ENCODE measurements around the gene RNASEH2A. TPM values are rescaled to one million over a fixed set of nuclear protein-coding genes. Genes with fewer than 3 reads are reported as not detected.
A peak's percentile ranks its signal among the peaks of the same experiment; 100 is the strongest.

Gene RNASEH2A
- total and polyA plus RNA-seq, 2 of the 13 experiments (the other 11 are each of a cell fraction or from before 2014, with no cell fraction given): 25.1 to 35.8 TPM

DNA sequence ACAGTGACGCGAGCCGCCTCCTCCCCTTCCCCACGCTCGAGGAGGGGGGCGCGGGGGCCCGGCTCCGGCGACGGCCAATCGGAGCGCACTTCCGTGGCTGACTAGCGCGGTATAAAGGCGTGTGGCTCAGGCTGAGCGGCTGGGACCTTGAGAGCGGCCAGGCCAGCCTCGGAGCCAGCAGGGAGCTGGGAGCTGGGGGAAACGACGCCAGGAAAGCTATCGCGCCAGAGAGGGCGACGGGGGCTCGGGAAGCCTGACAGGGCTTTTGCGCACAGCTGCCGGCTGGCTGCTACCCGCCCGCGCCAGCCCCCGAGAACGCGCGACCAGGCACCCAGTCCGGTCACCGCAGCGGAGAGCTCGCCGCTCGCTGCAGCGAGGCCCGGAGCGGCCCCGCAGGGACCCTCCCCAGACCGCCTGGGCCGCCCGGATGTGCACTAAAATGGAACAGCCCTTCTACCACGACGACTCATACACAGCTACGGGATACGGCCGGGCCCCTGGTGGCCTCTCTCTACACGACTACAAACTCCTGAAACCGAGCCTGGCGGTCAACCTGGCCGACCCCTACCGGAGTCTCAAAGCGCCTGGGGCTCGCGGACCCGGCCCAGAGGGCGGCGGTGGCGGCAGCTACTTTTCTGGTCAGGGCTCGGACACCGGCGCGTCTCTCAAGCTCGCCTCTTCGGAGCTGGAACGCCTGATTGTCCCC lies 14.9 kb upstream of the RNASEH2A start, which contains the start of gene JUNB (continued):
- no peak for TF ChIP-seq SMAD9 (CRISPR knock-in tag; IDR thresholded peaks at IDR 0.05)
- TF ChIP-seq, protein P1, sequence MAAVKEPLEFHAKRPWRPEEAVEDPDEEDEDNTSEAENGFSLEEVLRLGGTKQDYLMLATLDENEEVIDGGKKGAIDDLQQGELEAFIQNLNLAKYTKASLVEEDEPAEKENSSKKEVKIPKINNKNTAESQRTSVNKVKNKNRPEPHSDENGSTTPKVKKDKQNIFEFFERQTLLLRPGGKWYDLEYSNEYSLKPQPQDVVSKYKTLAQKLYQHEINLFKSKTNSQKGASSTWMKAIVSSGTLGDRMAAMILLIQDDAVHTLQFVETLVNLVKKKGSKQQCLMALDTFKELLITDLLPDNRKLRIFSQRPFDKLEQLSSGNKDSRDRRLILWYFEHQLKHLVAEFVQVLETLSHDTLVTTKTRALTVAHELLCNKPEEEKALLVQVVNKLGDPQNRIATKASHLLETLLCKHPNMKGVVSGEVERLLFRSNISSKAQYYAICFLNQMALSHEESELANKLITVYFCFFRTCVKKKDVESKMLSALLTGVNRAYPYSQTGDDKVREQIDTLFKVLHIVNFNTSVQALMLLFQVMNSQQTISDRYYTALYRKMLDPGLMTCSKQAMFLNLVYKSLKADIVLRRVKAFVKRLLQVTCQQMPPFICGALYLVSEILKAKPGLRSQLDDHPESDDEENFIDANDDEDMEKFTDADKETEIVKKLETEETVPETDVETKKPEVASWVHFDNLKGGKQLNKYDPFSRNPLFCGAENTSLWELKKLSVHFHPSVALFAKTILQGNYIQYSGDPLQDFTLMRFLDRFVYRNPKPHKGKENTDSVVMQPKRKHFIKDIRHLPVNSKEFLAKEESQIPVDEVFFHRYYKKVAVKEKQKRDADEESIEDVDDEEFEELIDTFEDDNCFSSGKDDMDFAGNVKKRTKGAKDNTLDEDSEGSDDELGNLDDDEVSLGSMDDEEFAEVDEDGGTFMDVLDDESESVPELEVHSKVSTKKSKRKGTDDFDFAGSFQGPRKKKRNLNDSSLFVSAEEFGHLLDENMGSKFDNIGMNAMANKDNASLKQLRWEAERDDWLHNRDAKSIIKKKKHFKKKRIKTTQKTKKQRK (IDR thresholded peaks at IDR 0.05; ENCODE audit: low read length): no peak
- TF ChIP-seq SP2 (CRISPR knock-in tag; IDR thresholded peaks at IDR 0.05): no peak
- TF ChIP-seq CHCHD3 (CRISPR knock-in tag; IDR thresholded peaks at IDR 0.05): no peak
- TF ChIP-seq, protein P2, sequence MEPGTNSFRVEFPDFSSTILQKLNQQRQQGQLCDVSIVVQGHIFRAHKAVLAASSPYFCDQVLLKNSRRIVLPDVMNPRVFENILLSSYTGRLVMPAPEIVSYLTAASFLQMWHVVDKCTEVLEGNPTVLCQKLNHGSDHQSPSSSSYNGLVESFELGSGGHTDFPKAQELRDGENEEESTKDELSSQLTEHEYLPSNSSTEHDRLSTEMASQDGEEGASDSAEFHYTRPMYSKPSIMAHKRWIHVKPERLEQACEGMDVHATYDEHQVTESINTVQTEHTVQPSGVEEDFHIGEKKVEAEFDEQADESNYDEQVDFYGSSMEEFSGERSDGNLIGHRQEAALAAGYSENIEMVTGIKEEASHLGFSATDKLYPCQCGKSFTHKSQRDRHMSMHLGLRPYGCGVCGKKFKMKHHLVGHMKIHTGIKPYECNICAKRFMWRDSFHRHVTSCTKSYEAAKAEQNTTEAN (CRISPR knock-in tag; conservative IDR thresholded peaks at IDR 0.05): no peak
- TF ChIP-seq ZNF337 (CRISPR knock-in tag; IDR thresholded peaks at IDR 0.05; ENCODE audit: borderline replicate concordance, low read depth): no peak
- TF ChIP-seq, protein P3, sequence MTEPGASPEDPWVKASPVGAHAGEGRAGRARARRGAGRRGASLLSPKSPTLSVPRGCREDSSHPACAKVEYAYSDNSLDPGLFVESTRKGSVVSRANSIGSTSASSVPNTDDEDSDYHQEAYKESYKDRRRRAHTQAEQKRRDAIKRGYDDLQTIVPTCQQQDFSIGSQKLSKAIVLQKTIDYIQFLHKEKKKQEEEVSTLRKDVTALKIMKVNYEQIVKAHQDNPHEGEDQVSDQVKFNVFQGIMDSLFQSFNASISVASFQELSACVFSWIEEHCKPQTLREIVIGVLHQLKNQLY (CRISPR knock-in tag; IDR thresholded peaks at IDR 0.05): peak; percentile 85
- no peak; the same call in 1 of the 2 replicates for TF ChIP-seq ZNF550 (CRISPR knock-in tag; IDR thresholded peaks at IDR 0.05; ENCODE audit: borderline replicate concordance)
- TF ChIP-seq, protein P4, sequence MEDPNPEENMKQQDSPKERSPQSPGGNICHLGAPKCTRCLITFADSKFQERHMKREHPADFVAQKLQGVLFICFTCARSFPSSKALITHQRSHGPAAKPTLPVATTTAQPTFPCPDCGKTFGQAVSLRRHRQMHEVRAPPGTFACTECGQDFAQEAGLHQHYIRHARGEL (CRISPR knock-in tag; IDR thresholded peaks at IDR 0.05): no peak
- TF ChIP-seq, protein P5, sequence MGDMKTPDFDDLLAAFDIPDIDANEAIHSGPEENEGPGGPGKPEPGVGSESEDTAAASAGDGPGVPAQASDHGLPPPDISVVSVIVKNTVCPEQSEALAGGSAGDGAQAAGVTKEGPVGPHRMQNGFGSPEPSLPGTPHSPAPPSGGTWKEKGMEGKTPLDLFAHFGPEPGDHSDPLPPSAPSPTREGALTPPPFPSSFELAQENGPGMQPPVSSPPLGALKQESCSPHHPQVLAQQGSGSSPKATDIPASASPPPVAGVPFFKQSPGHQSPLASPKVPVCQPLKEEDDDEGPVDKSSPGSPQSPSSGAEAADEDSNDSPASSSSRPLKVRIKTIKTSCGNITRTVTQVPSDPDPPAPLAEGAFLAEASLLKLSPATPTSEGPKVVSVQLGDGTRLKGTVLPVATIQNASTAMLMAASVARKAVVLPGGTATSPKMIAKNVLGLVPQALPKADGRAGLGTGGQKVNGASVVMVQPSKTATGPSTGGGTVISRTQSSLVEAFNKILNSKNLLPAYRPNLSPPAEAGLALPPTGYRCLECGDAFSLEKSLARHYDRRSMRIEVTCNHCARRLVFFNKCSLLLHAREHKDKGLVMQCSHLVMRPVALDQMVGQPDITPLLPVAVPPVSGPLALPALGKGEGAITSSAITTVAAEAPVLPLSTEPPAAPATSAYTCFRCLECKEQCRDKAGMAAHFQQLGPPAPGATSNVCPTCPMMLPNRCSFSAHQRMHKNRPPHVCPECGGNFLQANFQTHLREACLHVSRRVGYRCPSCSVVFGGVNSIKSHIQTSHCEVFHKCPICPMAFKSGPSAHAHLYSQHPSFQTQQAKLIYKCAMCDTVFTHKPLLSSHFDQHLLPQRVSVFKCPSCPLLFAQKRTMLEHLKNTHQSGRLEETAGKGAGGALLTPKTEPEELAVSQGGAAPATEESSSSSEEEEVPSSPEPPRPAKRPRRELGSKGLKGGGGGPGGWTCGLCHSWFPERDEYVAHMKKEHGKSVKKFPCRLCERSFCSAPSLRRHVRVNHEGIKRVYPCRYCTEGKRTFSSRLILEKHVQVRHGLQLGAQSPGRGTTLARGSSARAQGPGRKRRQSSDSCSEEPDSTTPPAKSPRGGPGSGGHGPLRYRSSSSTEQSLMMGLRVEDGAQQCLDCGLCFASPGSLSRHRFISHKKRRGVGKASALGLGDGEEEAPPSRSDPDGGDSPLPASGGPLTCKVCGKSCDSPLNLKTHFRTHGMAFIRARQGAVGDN (CRISPR knock-in tag; IDR thresholded peaks at IDR 0.05): peak; percentile 81
- TF ChIP-seq JARID2 (CRISPR knock-in tag; IDR thresholded peaks at IDR 0.05; ENCODE audit: insufficient replicate concordance): no peak
- no peak for TF ChIP-seq SOX13 (IDR thresholded peaks at IDR 0.05)
- peak in 1 of 2 experiments; percentile 67; a peak in 2 of 4 replicates for TF ChIP-seq SOX13 (CRISPR knock-in tag; conservative IDR thresholded peaks at IDR 0.05 in 1 of 2, IDR thresholded peaks at IDR 0.05 in 1 of 2)
